HG03060 (cell line): ENCODE results near the gene GMPR2.

Source experiments
- ATAC-seq: cut with Tn5 transposase; IDR thresholded peaks from one replicate; pipeline ENCODE4 v1.9.1; 2021; ENCODE audit warnings: low read depth, moderate number of reproducible peaks; ENCODE audit not compliant: unreplicated experiment

The GMPR2 gene

GRCh38 chr14:24281636-24282035 lies 48.9 kb downstream of the GMPR2 start:
- ATAC-seq: no peak

- no peak for ATAC-seq
Observed at GRCh38 chr14:24282736-24283135, 50.0 kb downstream of the GMPR2 start.

GRCh38 chr14:24283796-24284460 lies 51.2 kb downstream of the GMPR2 start:
- ATAC-seq: no peak

GRCh38 chr14:24284501-24285035 lies 51.8 kb downstream of the GMPR2 start:
- no peak for ATAC-seq

- ATAC-seq: no peak
Observed at GRCh38 chr14:24285351-24285750, 52.6 kb downstream of the GMPR2 start.

- ATAC-seq: no peak
Observed at GRCh38 chr14:24286996-24287395, 54.3 kb downstream of the GMPR2 start.
